HCT116 (cell line): ENCODE measurements around the gene SPEF2. TPM values are rescaled to one million over a fixed set of nuclear protein-coding genes. Genes with fewer than 3 reads are reported as not detected.

Experiments
- ATAC-seq: fragments of 200-7000 bp; cut with Tn5 transposase; 2 replicates; pipeline ENCODE4 v1.9.1; 2020; ENCODE audit warnings: mild to moderate bottlenecking, moderate library complexity
- BruUV-seq: library from RNA; stranded (reverse); fragments of 400-500 nt; replicated peaks from 2 replicates; lab custom pipeline; 2021; lab: Mats Ljungman, UMichigan
- CTCF ChIA-PET: fragments of 300-600 bp; sonication (Branson Sonifier 250); formaldehyde crosslinking; loops from one replicate; lab custom pipeline; 2021; ENCODE audit warnings: antibody characterized with exemption; lab: Charles Lee
- POLR2A ChIA-PET: fragments of 300-600, 350-600 bp; sonication (Branson Sonifier 250); formaldehyde crosslinking; loops from one replicate; lab custom pipeline; 2021; ENCODE audit warnings: antibody characterized with exemption; lab: Charles Lee
- RAD21 ChIA-PET, 2 experiments: fragments of 300-600 bp; sonication (Branson Sonifier 250); formaldehyde crosslinking; loops; one replicate each; lab custom pipeline; 2023; ENCODE audit warnings: low total read pairs in 2 of 2; ENCODE audit not compliant: uncharacterized antibody in 2 of 2, unreplicated experiment in 2 of 2, low non-redundant PET in 1 of 2; lab: Charles Lee
- DNase-seq: peaks from one replicate; pipeline ENCODE4 v3.0.0-alpha.2; 2010; ENCODE audit warnings: low read depth, low spot score
- H2AFZ ChIP-seq: fragments of 200-600 bp; shearing (Covaris generic), sonication (generic); 2 replicates; pipeline ENCODE4 v1.6.1; 2017; ENCODE audit warnings: low read depth, mixed run types, mixed read lengths, antibody characterized with exemption, low read length; ENCODE audit not compliant: poor library complexity, severe bottlenecking
- H3K27ac ChIP-seq: 2 replicates; pipeline ENCODE4 v1.5.1; 2012; ENCODE audit warnings: low read depth, low read length
- H3K27me3 ChIP-seq: fragments of 200-600 bp; sonication (generic); 2 replicates; pipeline ENCODE4 v1.6.1; 2016; ENCODE audit warnings: mixed run types, low read length, mixed read lengths; ENCODE audit not compliant: insufficient read depth
- H3K36me3 ChIP-seq, 2 experiments: fragments of 200-500 bp in 1 of 2; fragments of 200-600 bp in 1 of 2; sonication (Bioruptor generic) in 1 of 2; sonication (generic) in 1 of 2; 2 replicates each; pipeline versions ENCODE4 v1.5.1 to v1.6.1; 2014 to 2016; ENCODE audit warnings: low read length in 2 of 2, inconsistent platforms in 1 of 2, mixed read lengths in 1 of 2, mixed run types in 1 of 2; ENCODE audit not compliant: insufficient read depth in 2 of 2, control insufficient read depth in 1 of 2
- H3K4me1 ChIP-seq, 2 experiments: fragments of 200-600 bp in 1 of 2; sonication (generic) in 1 of 2; 2 replicates each; pipeline versions ENCODE4 v1.5.1 to v1.6.1; 2012 to 2017; ENCODE audit warnings: low read length in 2 of 2, inconsistent platforms in 1 of 2, mild to moderate bottlenecking in 1 of 2, mixed read lengths in 1 of 2, mixed run types in 1 of 2, moderate library complexity in 1 of 2; ENCODE audit not compliant: insufficient read depth in 2 of 2, control insufficient read depth in 1 of 2
- H3K4me2 ChIP-seq: fragments of 200-600 bp; sonication (generic); 2 replicates; pipeline ENCODE4 v1.6.1; 2017; ENCODE audit warnings: mixed run types, low read length, mixed read lengths
- H3K4me3 ChIP-seq, 2 experiments: fragments of 200-600 bp in 1 of 2; sonication (generic) in 1 of 2; replicated peaks in 1 of 2; 2 replicates each; pipeline ENCODE4 v1.5.1; 2011 to 2016; ENCODE audit warnings: low read length in 2 of 2, control low read depth in 1 of 2, low read depth in 1 of 2, mild to moderate bottlenecking in 1 of 2, mixed read lengths in 1 of 2, mixed run types in 1 of 2
- H3K79me2 ChIP-seq: fragments of 200-600 bp; sonication (generic); 2 replicates; pipeline ENCODE4 v1.6.1; 2017; ENCODE audit warnings: mild to moderate bottlenecking, mixed run types, low read length, moderate library complexity, mixed read lengths; ENCODE audit not compliant: insufficient read depth
- H3K9ac ChIP-seq: fragments of 200-600 bp; sonication (generic); 2 replicates; pipeline ENCODE4 v1.6.1; 2016; ENCODE audit warnings: low read length, mixed read lengths
- H3K9me2 ChIP-seq: fragments of 200-600 bp; sonication (generic), shearing (Covaris generic); 2 replicates; pipeline ENCODE4 v1.6.1; 2017; ENCODE audit warnings: mixed run types, mild to moderate bottlenecking, moderate library complexity; ENCODE audit not compliant: insufficient read depth
- H3K9me3 ChIP-seq, 2 experiments: fragments of 200-500 bp in 1 of 2; fragments of 200-600 bp in 1 of 2; sonication (Bioruptor generic) in 1 of 2; sonication (generic) in 1 of 2; 2 replicates each; pipeline ENCODE4 v1.6.1; 2014 to 2017; ENCODE audit warnings: low read length in 2 of 2, mixed read lengths in 2 of 2, inconsistent platforms in 1 of 2, low read depth in 1 of 2, mild to moderate bottlenecking in 1 of 2, mixed run types in 1 of 2, moderate library complexity in 1 of 2; ENCODE audit not compliant: control insufficient read depth in 1 of 2, insufficient read depth in 1 of 2
- H4K20me1 ChIP-seq: fragments of 200-600 bp; sonication (generic), shearing (Covaris generic); 2 replicates; pipeline ENCODE4 v1.6.1; 2017; ENCODE audit warnings: mixed run types, mild to moderate bottlenecking, moderate library complexity; ENCODE audit not compliant: insufficient read depth
- CEBPB ChIP-seq: IDR thresholded peaks from 2 replicates; pipeline ENCODE4 v1.6.1; 2012; ENCODE audit warnings: low read depth
- EGR1 ChIP-seq: IDR thresholded peaks from 2 replicates; pipeline ENCODE4 v1.6.1; 2012; ENCODE audit warnings: low read depth
- POLR2AphosphoS5 ChIP-seq: IDR thresholded peaks from 2 replicates; pipeline ENCODE4 v1.6.1; 2011; ENCODE audit warnings: mild to moderate bottlenecking, low read depth, low read length, moderate library complexity
- RAD21 ChIP-seq: IDR thresholded peaks from 2 replicates; pipeline ENCODE4 v1.6.1; 2012; ENCODE audit warnings: low read depth, mild to moderate bottlenecking
- SP1 ChIP-seq: IDR thresholded peaks from 2 replicates; pipeline ENCODE4 v1.6.1; 2012; ENCODE audit warnings: low read depth
- YY1 ChIP-seq: IDR thresholded peaks from 2 replicates; pipeline ENCODE4 v1.6.1; 2011; ENCODE audit warnings: low read length, low read depth, moderate library complexity, mild to moderate bottlenecking; ENCODE audit not compliant: insufficient replicate concordance; ENCODE audit errors: extremely low read depth
- ZNF274 ChIP-seq: fragments of 200-500 bp; sonication (Bioruptor generic); IDR thresholded peaks from 2 replicates; pipeline ENCODE4 v1.6.1; 2014; ENCODE audit warnings: mild to moderate bottlenecking, low read depth, low read length, inconsistent platforms
- intact Hi-C: fragments of 100-400 bp; cut with micrococcal nuclease; formaldehyde crosslinking; loops from 2 replicates; pipeline ENCODE4 v1.10.0; 2022
- total RNA-seq: library from RNA; stranded (reverse); gene quantifications from one replicate; pipeline ENCODE4 v1.2.1, GENCODE V29; 2021; ENCODE audit not compliant: unreplicated experiment
- TF ChIP-seq, protein P1 (sequence below): IDR thresholded peaks from 2 replicates; pipeline ENCODE4 v1.6.1; 2012
- TF ChIP-seq, protein P2 (sequence below): IDR thresholded peaks from 2 replicates; pipeline ENCODE4 v1.6.1; 2011; ENCODE audit warnings: mild to moderate bottlenecking, low read length, moderate library complexity; ENCODE audit not compliant: insufficient replicate concordance; ENCODE audit errors: extremely low read depth

The SPEF2 gene
- total RNA-seq, 1 experiment from 2014 or later: 4.6 TPM

DNA sequence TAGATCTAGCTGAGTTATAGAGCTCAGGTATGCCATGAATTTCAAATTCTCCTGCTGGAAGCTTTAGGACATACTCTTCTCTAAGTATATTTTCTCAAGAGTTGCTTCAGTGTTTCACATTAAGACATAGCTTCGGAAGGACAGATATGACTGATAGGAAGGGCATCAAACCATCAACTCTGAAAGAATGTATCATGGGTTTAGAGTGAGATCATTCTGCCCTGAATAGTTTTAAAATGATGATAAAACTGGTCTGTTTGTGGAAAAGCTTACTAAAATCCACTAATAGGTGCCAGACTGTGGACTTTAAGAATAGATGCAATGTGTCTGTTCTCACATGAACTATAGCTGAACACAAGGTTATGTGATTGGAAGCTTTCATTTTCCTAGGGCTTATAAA, 8.4 kb downstream of the SPEF2 start:
- 0 out of 2 replicates have a peak, but pooled peaks cover 3% of the 10 kb centered on the region for H3K9me2 ChIP-seq
- no peaks in the 10 kb centered on the region for H3K36me3 ChIP-seq
- H3K27ac ChIP-seq: no peak overlapping the region
- no peaks in the 10 kb centered on the region for H4K20me1 ChIP-seq
- BruUV-seq: no TSS peak
- no peaks in the 10 kb centered on the region for H3K4me1 ChIP-seq
- no peaks in the 10 kb centered on the region for H3K9me3 ChIP-seq
- H3K79me2 ChIP-seq: no peaks in the 10 kb centered on the region
- DNase-seq: no peak
- CTCF ChIA-PET: no interaction called here
- POLR2A ChIA-PET: no interaction called here
- no peak overlapping the region for H3K4me3 ChIP-seq
- no peak overlapping the region for H3K9ac ChIP-seq
- no peak overlapping the region for H2AFZ ChIP-seq
- TF ChIP-seq RAD21: no peak
- no peak for TF ChIP-seq YY1
- no peak for TF ChIP-seq CEBPB
- no peak for TF ChIP-seq SP1
- TF ChIP-seq, protein P1, sequence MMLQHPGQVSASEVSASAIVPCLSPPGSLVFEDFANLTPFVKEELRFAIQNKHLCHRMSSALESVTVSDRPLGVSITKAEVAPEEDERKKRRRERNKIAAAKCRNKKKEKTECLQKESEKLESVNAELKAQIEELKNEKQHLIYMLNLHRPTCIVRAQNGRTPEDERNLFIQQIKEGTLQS: no peak
- no peak for TF ChIP-seq POLR2AphosphoS5
- TF ChIP-seq ZNF274: no peak
- TF ChIP-seq, protein P2, sequence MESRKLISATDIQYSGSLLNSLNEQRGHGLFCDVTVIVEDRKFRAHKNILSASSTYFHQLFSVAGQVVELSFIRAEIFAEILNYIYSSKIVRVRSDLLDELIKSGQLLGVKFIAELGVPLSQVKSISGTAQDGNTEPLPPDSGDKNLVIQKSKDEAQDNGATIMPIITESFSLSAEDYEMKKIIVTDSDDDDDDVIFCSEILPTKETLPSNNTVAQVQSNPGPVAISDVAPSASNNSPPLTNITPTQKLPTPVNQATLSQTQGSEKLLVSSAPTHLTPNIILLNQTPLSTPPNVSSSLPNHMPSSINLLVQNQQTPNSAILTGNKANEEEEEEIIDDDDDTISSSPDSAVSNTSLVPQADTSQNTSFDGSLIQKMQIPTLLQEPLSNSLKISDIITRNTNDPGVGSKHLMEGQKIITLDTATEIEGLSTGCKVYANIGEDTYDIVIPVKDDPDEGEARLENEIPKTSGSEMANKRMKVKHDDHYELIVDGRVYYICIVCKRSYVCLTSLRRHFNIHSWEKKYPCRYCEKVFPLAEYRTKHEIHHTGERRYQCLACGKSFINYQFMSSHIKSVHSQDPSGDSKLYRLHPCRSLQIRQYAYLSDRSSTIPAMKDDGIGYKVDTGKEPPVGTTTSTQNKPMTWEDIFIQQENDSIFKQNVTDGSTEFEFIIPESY: no peak
- no peak for TF ChIP-seq EGR1
- TF ChIP-seq, all 23 proteins: peak for 0
- RAD21 ChIA-PET: no interaction called here
- no peaks in the 10 kb centered on the region for H3K27me3 ChIP-seq
- ATAC-seq: no peak
- intact Hi-C loops: no loop called here
- no peak overlapping the region for H3K4me2 ChIP-seq
